Prostate gland (tissue), 2 donors: Measurements from ENCODE around the gene KIN.

Experiments
- CTCF ChIP-seq, 4 experiments: fragments of 200-600 bp in 2 of 4; fragments of 450-650 bp in 2 of 4; sonication (generic) in 2 of 4; IDR thresholded peaks; 1 replicate in 3 of 4; 2 replicates in 1 of 4; pipeline ENCODE4 v1.5.1; 2016 to 2019; ENCODE audit warnings: antibody characterized with exemption in 4 of 4, mild to moderate bottlenecking in 2 of 4, moderate library complexity in 2 of 4
- POLR2A ChIP-seq: fragments of 450-650 bp; IDR thresholded peaks from one replicate; pipeline ENCODE4 v1.6.1; 2016; ENCODE audit warnings: antibody characterized with exemption, mild to moderate bottlenecking
- POLR2AphosphoS5 ChIP-seq: sonication (generic); formaldehyde crosslinking; IDR thresholded peaks from one replicate; pipeline ENCODE4 v1.6.1; 2017; ENCODE audit warnings: antibody characterized with exemption

- TF ChIP-seq POLR2A (no peak), CTCF (IDR thresholded peaks at IDR 0.05) (no peak), POLR2AphosphoS5 (no peak)
Measured at GRCh38 chr10:7797582-7797981, 9.8 kb upstream of the KIN start.
